ENCODE results near the gene BLOC1S4. TPM values are rescaled to one million over a fixed set of nuclear protein-coding genes. Genes with fewer than 3 reads are reported as not detected.
A peak's percentile ranks its signal among the peaks of the same experiment; 100 is the strongest.

The BLOC1S4 gene
- total RNA-seq, 3 donors from 2014 or later, result 18.9 to 23.6 (median 19.8) TPM

GRCh38 chr4:6730603-6731317 lies 14.8 kb downstream of the BLOC1S4 start:
- no peak for DNase-seq (ENCODE audit: low spot score in 2 of 2)
- Histone ChIP-seq H3K9me3 (no peaks in the 10 kb centered on the region), H3K27me3 (no peaks in the 10 kb centered on the region), H3K4me3 (no peak overlapping the region), H3K27ac (no peak overlapping the region), H3K4me1 (peaks cover 10 to 11% of the 10 kb centered on the region in 2 donors), H3K36me3 (no peaks in the 10 kb centered on the region)
- TF ChIP-seq POLR2A (IDR thresholded peaks at IDR 0.05), result no peak
- TF ChIP-seq, protein P1, sequence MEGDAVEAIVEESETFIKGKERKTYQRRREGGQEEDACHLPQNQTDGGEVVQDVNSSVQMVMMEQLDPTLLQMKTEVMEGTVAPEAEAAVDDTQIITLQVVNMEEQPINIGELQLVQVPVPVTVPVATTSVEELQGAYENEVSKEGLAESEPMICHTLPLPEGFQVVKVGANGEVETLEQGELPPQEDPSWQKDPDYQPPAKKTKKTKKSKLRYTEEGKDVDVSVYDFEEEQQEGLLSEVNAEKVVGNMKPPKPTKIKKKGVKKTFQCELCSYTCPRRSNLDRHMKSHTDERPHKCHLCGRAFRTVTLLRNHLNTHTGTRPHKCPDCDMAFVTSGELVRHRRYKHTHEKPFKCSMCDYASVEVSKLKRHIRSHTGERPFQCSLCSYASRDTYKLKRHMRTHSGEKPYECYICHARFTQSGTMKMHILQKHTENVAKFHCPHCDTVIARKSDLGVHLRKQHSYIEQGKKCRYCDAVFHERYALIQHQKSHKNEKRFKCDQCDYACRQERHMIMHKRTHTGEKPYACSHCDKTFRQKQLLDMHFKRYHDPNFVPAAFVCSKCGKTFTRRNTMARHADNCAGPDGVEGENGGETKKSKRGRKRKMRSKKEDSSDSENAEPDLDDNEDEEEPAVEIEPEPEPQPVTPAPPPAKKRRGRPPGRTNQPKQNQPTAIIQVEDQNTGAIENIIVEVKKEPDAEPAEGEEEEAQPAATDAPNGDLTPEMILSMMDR (IDR thresholded peaks at IDR 0.05), result no peak
- TF ChIP-seq POLR2AphosphoS5 (IDR thresholded peaks at IDR 0.05), result no peak
- intact Hi-C loops (cut with DNase I; ENCODE audit: low total_unique reads), result no loop called here

DNA sequence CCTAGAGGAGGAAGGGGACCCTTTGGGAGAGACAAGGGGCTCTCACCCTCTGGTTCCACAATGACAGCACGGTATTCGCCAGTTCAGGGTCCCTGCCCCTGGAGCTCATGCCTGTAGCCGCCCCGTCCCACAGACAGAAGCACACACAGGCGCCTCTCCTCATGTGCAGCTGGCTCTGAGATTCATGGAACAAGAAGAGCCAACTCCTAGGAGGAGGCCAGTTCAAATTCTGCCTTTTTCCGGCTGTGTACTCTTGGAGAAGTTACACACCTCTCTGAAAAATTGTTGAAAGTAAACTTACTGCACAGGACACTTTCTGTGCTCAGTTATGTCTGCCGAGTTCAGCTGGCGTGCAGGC lies 15.3 kb downstream of the BLOC1S4 start:
- Histone ChIP-seq H3K36me3 (no peaks in the 10 kb centered on the region), H3K4me1 (peaks cover 10 to 11% of the 10 kb centered on the region in 2 donors), H3K27ac (no peak overlapping the region), H3K27me3 (no peaks in the 10 kb centered on the region), H3K9me3 (no peaks in the 10 kb centered on the region), H3K4me3 (no peak overlapping the region)
- no peak for DNase-seq (ENCODE audit: low spot score in 2 of 2)
- TF ChIP-seq POLR2A (IDR thresholded peaks at IDR 0.05), result no peak
- TF ChIP-seq POLR2AphosphoS5 (IDR thresholded peaks at IDR 0.05), result no peak
- TF ChIP-seq, protein P1 (IDR thresholded peaks at IDR 0.05), result no peak
- intact Hi-C loops (cut with DNase I; ENCODE audit: low total_unique reads), result no loop called here

- Histone ChIP-seq H3K36me3 (no peaks in the 10 kb centered on the region), H3K27me3 (no peaks in the 10 kb centered on the region), H3K27ac (no peak overlapping the region), H3K4me1 (peaks cover 10 to 11% of the 10 kb centered on the region in 2 donors), H3K4me3 (no peak overlapping the region), H3K9me3 (no peaks in the 10 kb centered on the region)
- intact Hi-C loops (cut with DNase I; ENCODE audit: low total_unique reads), result loop anchor here (2.0 kb wide), 1 partner anchor 55 kb away; no protein-coding TSS in a partner anchor
- no peak for TF ChIP-seq POLR2A (IDR thresholded peaks at IDR 0.05)
- TF ChIP-seq POLR2AphosphoS5 (IDR thresholded peaks at IDR 0.05), result no peak
- TF ChIP-seq, protein P1 (IDR thresholded peaks at IDR 0.05), result no peak
- no peak for DNase-seq (ENCODE audit: low spot score in 2 of 2)
These were observed 15.8 kb downstream of the BLOC1S4 start for GRCh38 chr4:6731780-6732179.

DNA sequence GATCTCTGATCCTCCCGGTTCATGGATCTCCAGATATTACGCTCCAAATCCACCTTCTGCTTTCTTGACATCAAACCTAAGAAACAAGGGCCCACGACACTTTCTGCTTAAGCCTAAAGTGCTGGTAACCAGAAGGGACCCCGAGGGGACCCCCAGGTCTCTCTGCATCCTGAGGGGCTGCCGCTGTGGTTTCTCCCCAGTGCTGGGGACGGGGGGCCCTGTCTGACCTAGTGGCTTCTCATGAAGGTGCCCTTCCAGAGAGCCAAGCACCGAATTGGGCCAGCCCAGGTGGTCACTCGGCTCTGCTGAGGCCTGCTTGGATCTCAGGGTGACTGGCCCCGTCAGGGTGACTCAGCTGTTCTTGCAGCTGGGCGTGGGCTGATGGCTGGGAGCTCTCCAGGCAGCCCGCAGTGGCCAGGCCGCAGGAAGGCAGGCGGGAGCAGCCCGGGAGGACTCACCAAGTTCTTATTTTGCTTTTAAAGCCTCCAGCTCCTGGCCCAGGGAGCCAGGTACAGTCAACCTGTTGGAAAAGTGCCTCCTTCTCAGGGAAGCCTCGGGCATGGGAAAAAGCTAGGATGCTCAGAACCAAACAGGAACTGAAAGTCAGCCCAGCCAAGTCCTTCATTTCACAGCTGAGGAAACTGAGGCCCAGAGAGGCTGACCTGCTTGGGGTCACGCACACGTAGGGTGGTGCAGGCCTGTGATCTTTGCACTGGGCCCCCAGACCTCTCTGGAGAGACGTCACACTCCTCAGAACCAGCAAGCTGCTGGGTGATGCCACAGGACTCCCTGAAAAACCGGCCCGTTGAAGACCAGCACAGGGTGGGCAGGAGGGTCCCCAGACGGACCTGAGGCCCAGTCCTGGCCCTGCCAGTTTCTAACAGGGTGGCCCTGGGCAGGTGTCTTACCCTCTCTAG lies 16.7 kb downstream of the BLOC1S4 start:
- no peaks in the 10 kb centered on the region for H3K27me3 ChIP-seq
- DNase-seq (ENCODE audit: low spot score in 2 of 2), result peak in 1 of 2 donors; percentile 76
- H3K9me3 ChIP-seq, result no peaks in the 10 kb centered on the region
- no peak for TF ChIP-seq POLR2A (IDR thresholded peaks at IDR 0.05)
- TF ChIP-seq POLR2AphosphoS5 (IDR thresholded peaks at IDR 0.05), result no peak
- TF ChIP-seq, protein P1 (IDR thresholded peaks at IDR 0.05), result no peak
- intact Hi-C loops (cut with DNase I; ENCODE audit: low total_unique reads), result loop anchor here (2.0 kb wide), 1 partner anchor 54 kb away; no protein-coding TSS in a partner anchor
- H3K27ac ChIP-seq, result peak overlapping the region; percentile 60 to 75
- peak overlapping the region in 1 of 3 donors; percentile 22 for H3K4me3 ChIP-seq
- H3K4me1 ChIP-seq, result peaks cover 10 to 11% of the 10 kb centered on the region in 2 donors
- H3K36me3 ChIP-seq, result no peaks in the 10 kb centered on the region
